Measurements from ENCODE around the gene OTC.

The OTC gene

GRCh38 chrX:38357747-38358673 is 5.6 kb downstream of the OTC start:
- peak; percentile 71 for DNase-seq

DNA sequence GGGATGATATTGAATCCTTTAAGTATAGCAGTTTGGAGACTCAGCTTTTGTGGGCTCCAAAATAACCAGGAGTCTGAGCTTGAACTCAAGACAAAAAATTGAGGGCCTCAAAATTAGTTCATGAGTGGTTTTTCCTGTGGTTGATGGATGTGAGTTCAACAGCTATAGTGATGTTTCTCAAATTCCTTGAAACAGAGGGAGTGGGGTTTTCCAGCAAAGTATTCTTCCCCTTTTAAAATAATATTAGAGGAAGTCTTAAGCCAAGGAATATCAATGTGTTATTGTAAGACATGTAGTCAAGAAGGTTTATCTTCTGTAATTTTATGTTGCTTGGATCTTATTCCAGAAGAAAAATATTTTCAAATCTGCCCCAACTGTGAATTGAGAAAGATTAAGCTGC is 10.6 kb downstream of the OTC start:
- no peak for DNase-seq

DNA sequence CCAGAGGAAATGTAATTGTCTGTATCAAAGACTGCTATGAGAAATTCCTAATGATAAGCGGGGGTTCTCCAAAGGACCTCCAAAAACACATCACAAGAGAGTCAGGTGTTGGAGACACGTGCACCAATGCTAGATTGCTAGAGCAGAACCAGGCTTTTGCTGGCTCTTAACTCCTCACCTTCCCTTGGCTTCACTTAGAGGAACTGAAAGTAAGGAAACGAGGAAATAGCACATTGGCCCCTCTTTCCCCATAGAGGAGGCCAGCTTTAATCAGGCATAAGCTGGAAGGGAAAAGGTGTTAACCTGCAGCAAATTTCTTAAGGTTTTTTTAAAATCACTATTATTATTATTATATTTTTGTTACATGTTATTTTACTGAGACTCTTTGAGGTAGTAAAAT is 13.6 kb downstream of the OTC start:
- DNase-seq, result no peak

GRCh38 chrX:38368774-38369173 is 16.4 kb downstream of the OTC start:
- DNase-seq, result no peak

DNA sequence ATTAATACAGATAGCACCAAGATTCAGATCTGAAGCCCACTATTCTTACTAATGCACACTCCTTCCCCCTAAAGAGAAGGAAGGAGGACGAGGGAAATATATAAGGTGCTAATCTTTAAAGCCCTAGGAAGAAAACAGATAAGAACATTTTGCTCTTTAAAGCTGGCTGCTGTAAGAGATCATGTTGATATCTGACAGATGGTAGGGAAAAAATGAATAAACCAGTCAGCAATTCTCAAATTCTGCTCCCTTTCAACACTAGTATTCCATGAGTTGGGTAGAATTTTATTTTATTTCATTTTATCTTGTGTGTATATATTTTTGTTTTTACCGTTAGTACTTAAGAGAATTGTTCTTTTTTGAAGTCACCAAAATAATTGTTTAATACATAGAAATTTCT is 19.2 kb downstream of the OTC start:
- DNase-seq, result no peak

- DNase-seq, result no peak
Measured at GRCh38 chrX:38374431-38374830, 22.0 kb downstream of the OTC start.

DNA sequence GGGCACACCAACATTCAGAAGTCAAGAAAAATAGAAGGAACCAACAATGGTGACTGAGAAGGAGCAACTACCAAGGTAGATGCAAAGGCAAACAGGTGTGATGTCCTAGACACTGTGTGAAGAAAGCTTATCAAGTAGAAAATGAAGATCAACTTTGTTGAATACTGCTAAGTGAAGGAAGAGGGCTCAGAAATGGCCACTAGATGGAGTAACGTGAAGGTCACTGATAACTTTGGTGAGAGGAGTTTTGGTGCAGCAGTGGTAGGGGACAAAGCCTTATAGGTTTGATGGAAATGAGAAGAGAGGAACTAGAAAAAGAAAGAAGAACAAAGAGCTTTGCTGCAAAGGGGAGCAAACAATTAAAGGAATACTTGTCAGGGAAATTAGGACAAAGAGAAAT is 23.5 kb downstream of the OTC start:
- DNase-seq, result no peak

DNA sequence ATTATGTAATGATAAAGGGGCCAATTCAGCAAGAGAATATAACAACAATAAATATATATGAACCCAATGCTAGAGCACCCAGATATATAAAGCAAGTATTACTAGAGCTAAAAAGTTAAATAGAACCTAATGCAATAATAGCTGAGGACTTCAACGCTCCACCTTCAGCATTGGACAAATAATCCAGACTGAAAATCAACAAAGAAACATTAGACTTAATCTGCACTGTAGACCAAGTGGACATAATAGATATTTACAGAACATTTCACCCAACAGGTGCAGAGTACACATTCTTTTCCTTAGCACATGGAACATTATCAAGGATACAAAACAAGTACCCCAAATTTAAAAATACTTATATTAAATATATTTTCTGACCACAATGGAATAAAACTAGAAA is 24.3 kb downstream of the OTC start:
- no peak for DNase-seq

DNA sequence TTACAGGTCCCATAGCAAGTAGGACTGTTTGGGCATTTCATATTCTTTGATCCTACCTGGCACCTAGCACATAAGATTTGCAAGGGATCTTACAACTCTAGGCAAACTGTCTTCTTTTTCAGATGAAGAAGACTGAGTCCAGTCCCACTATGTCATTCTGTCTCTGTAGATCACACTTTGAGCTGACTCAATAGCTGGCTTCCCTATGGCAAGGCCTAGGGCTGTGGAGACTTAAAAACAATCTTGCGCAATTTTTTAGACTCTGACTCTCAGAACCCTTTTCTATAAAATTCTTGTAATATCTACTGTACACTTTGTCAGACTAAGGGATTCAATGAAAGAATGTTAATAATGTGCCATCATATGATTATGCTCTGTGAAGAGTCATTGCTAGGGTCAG is 26.7 kb downstream of the OTC start:
- DNase-seq, result no peak

DNA sequence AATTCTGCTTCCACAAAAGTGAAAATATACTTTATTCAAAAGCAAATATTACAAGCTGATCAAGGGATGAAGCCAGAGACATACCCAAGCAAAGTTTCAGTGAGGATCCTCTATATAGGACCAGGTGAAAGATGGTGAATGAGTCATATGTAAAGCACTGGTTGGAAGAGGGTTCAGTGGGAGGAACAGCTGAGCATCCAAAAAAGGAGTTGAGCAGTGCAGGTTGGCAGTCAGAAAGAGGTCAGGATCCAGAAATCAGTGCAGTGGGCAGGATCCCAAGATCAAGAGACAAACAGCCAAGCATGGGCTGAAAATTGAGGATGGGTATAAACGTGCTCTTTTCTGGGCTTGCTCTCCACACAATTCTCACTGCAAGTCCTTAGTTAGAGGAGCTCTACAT is 30.3 kb downstream of the OTC start:
- DNase-seq, result no peak

DNA sequence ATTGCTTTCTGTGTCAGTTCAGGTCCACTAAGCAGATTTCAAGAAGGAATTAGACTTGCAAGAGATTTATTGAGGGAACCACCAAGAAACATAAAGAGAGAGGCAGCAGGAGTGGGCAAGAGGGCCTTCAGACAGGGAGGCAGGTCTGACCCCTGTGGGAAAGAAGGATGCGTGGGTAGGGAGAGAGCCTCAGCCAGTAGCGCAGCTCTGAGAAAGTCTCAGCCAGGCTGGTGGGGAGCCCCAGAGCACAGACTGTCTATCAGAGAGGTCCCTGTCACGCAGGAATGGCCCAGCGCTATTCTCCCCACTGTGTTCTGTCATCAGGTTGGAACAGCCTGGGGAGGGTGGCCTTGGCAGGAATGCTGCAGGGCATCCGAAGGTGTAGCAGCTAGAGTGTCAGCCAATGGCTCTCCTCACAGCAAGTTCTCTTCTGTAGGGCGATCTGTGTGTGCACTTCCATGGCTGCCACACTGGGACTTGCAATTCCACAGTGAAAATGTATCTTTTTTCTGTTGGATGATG is 48.0 kb downstream of the OTC start:
- no peak for DNase-seq

- no peak for DNase-seq
Measured at GRCh38 chrX:38402118-38402517, 49.7 kb downstream of the OTC start.

GRCh38 chrX:38403834-38404233 is 51.4 kb downstream of the OTC start:
- no peak for DNase-seq

DNA sequence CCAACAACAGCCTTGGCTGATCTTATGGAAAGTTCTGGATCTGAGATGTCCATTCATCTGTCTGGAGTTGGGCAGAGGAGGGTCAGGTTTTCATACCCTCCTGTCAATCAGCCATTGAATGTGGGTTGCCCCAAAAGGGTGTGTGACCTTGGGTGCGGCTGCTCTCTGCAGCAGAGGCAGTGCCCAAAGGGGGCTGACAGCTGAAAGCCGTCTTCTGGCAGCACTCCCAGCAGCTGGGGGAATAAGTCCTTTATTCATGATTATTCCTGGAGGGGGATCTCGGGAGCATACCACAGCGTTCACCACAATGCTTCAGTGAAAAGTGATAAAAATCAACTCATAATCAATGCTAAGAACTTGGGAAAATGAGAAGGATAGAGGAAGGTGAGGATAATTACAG is 54.7 kb downstream of the OTC start:
- no peak for DNase-seq

- DNase-seq, result no peak
Measured at GRCh38 chrX:38409289-38409688, 56.9 kb downstream of the OTC start.

DNA sequence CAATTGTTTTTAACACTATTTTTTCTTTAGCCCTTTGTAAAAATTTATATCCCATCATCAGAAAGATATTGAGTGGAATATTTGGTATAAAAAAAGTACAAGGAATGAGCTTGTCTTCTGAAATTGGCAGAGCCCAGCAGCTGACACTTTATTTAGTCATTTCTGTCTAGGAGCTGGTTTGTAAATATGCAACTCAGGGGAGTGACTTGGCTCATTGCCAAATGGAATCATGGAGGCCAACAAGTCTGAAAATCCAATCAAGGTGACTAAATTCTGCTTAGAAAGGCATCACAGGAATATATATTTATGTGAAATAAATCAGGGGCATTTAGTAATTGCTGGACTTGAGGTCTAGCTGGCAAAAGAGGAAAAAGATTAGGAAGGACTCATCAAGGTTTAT is 74.4 kb downstream of the OTC start:
- DNase-seq, result no peak

- DNase-seq, result no peak
Measured at GRCh38 chrX:38431525-38431924, 79.1 kb downstream of the OTC start.

DNA sequence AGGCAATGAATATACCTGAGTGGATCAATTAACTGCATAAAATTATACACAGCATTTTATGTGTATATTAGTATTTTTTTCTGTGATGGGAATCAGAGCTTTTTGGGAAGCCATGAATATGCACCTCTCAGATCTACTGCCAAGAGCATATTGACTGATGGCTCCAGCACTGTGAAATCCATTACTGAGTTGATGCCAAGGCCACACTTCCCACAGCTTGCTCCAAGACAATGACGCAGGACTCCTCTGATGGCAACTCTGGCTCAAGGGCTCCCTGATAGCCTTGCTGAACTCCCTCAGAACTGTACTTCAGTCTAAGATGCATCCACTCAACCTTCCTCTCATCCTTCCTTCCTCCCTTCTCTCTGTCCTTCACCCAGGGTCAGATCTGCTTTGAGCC is 82.7 kb downstream of the OTC start:
- DNase-seq, result no peak

DNA sequence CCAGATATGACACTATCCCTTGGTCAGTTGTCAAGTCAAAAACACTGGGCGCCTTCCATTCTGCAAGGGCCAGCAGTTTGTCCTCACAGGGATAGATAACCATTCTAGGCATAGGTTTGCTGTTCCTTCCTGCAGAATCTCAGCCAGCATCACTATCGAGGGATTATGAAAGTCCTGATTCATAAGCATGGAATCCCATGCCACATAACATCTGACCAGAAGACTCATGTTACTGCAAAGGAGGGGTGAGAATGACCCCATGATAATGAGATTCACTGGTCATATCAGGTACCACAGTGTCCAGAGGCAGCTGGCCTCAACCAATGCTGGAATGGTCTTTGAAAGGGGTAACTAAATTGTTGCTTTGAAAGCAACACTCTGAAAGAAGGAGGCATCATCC is 84.7 kb downstream of the OTC start:
- DNase-seq, result no peak

DNA sequence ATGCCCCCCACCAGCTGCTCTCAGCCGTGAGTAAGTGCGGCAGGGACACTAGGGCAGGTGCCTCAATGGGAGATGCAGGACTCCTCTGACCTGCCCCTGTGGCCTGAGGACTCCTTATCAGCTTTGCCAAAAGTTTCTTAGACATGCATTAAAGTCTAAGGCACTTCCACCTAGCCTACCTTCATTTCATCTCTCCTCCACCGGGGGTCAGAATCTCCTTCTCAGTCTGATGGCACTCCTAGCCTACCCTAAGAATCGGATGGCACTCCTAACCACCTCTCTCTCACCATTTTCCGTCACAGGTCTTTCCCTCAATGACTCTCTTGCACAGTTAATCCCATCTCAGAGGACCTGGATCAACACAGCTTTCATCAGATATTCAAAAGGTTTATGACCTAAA is 85.9 kb downstream of the OTC start:
- no peak for DNase-seq

DNA sequence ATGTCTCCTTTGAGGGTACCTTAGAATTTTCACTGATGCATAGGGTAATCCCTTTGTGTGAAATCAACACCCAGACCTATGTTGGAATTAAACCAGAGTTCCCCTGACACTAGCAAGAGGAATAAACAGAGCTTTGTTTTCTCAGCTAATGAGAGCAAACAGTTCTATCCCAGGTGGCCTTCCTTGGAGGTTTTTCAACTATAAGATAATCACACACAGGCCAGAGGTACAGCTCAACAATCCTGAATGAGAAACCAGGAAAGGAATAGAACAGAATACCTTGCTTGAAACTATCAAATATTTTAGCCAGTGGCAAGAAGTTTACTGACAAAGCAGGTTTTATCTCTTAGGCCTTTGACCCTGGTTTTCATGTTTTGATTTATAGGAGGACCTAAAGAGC is 100.2 kb downstream of the OTC start:
- DNase-seq, result no peak

GRCh38 chrX:38458071-38458470 is 105.7 kb downstream of the OTC start:
- DNase-seq, result no peak

DNA sequence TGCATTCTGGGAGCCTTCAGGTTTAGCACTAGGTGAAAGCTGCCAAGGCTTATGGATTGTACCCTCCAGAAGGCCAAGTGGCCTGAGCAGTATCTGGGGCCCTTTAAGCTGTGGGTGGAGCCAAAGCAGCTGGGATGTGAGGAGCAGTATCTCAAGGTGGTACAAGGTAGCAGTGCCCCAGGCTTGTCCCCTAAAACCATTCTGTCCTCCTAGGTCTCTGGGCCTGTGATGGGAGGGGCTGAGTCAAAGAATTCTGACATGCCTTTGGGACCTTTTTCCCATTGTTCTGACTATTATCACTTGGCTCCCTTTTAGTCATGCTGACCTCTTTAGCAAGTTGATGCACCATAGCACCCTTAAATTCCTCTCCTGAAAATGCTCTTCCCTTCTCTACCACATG is 109.9 kb downstream of the OTC start:
- DNase-seq, result no peak

GRCh38 chrX:38465686-38466085 is 113.3 kb downstream of the OTC start:
- no peak for DNase-seq

GRCh38 chrX:38468563-38469157 is 116.3 kb downstream of the OTC start:
- DNase-seq, result no peak

Measured in DMS79 treated with DMSO at 0.1 percent for 48 hours (cell line).